ENCODE data around the gene VAC14. TPM values are rescaled to one million over a fixed set of nuclear protein-coding genes. Genes with fewer than 3 reads are reported as not detected.

VAC14 gene
- total and polyA plus RNA-seq, 9 donors: 19.5 to 28.9 (median 25.2) TPM

GRCh38 chr16:70709942-70710341 lies 91.0 kb downstream of the VAC14 start:
- Histone ChIP-seq H3K4me3 (ENCODE audit: low read length) (no peak overlapping the region), H3K4me1 (ENCODE audit: control insufficient read depth, insufficient read depth, low read length) (peaks cover 100% of the 10 kb centered on the region), H3K27ac (ENCODE audit: low read length) (no peak overlapping the region), H3K9me3 (replicated peaks; ENCODE audit: control insufficient read depth, low read depth, low read length) (no peaks in the 10 kb centered on the region), H3K27me3 (ENCODE audit: control insufficient read depth, insufficient read depth, low read length) (no peaks in the 10 kb centered on the region), H3K36me3 (ENCODE audit: control insufficient read depth, insufficient read depth, low read length) (peaks cover 3% of the 10 kb centered on the region)
- WGBS (ENCODE audit: insufficient coverage): 74% methylated on average over 7 of the region's 7 CpGs
- DNase-seq: no peak

- peaks cover 3% of the 10 kb centered on the region for H3K36me3 ChIP-seq (ENCODE audit: control insufficient read depth, insufficient read depth, low read length)
- no peaks in the 10 kb centered on the region for H3K9me3 ChIP-seq (replicated peaks; ENCODE audit: control insufficient read depth, low read depth, low read length)
- no peak overlapping the region for H3K4me3 ChIP-seq (ENCODE audit: low read length)
- H3K27me3 ChIP-seq (ENCODE audit: control insufficient read depth, insufficient read depth, low read length): no peaks in the 10 kb centered on the region
- 47% methylated on average over 4 of the region's 5 CpGs for WGBS (ENCODE audit: insufficient coverage)
- DNase-seq: no peak
- H3K27ac ChIP-seq (ENCODE audit: low read length): no peak overlapping the region
- peaks cover 100% of the 10 kb centered on the region for H3K4me1 ChIP-seq (ENCODE audit: control insufficient read depth, insufficient read depth, low read length)
Observed at GRCh38 chr16:70709457-70709856, 91.5 kb downstream of the VAC14 start.

GRCh38 chr16:70708366-70709246 lies 92.4 kb downstream of the VAC14 start:
- H3K36me3 ChIP-seq (ENCODE audit: control insufficient read depth, insufficient read depth, low read length): peaks cover 3% of the 10 kb centered on the region
- WGBS (ENCODE audit: insufficient coverage): 82% methylated on average over 13 of the region's 20 CpGs
- peaks cover 100% of the 10 kb centered on the region for H3K4me1 ChIP-seq (ENCODE audit: control insufficient read depth, insufficient read depth, low read length)
- H3K27me3 ChIP-seq (ENCODE audit: control insufficient read depth, insufficient read depth, low read length): no peaks in the 10 kb centered on the region
- peak overlapping the region; percentile 65 for H3K27ac ChIP-seq (ENCODE audit: low read length)
- H3K4me3 ChIP-seq (ENCODE audit: low read length): no peak overlapping the region
- H3K9me3 ChIP-seq (replicated peaks; ENCODE audit: control insufficient read depth, low read depth, low read length): no peaks in the 10 kb centered on the region
- DNase-seq: no peak

GRCh38 chr16:70706948-70707465 lies 94.0 kb downstream of the VAC14 start:
- Histone ChIP-seq H3K4me1 (ENCODE audit: control insufficient read depth, insufficient read depth, low read length) (peaks cover 100% of the 10 kb centered on the region), H3K9me3 (replicated peaks; ENCODE audit: control insufficient read depth, low read depth, low read length) (no peaks in the 10 kb centered on the region), H3K4me3 (ENCODE audit: low read length) (no peak overlapping the region), H3K27ac (ENCODE audit: low read length) (peak overlapping the region; percentile 57), H3K27me3 (ENCODE audit: control insufficient read depth, insufficient read depth, low read length) (no peaks in the 10 kb centered on the region), H3K36me3 (ENCODE audit: control insufficient read depth, insufficient read depth, low read length) (peaks cover 3% of the 10 kb centered on the region)
- WGBS (ENCODE audit: insufficient coverage): 35% methylated on average over 2 of the region's 7 CpGs
- peak; percentile 68 for DNase-seq

GRCh38 chr16:70705056-70705455 lies 95.9 kb downstream of the VAC14 start:
- Histone ChIP-seq H3K4me3 (ENCODE audit: low read length) (no peak overlapping the region), H3K36me3 (ENCODE audit: control insufficient read depth, insufficient read depth, low read length) (peaks cover 3% of the 10 kb centered on the region), H3K27ac (ENCODE audit: low read length) (peak overlapping the region; percentile 93), H3K9me3 (replicated peaks; ENCODE audit: control insufficient read depth, low read depth, low read length) (no peaks in the 10 kb centered on the region), H3K27me3 (ENCODE audit: control insufficient read depth, insufficient read depth, low read length) (no peaks in the 10 kb centered on the region), H3K4me1 (ENCODE audit: control insufficient read depth, insufficient read depth, low read length) (peaks cover 99% of the 10 kb centered on the region)
- WGBS (ENCODE audit: insufficient coverage): 96% methylated on average over 5 of the region's 8 CpGs
- DNase-seq: no peak

GRCh38 chr16:70704586-70704985 lies 96.4 kb downstream of the VAC14 start:
- no peak overlapping the region for H3K4me3 ChIP-seq (ENCODE audit: low read length)
- no peaks in the 10 kb centered on the region for H3K27me3 ChIP-seq (ENCODE audit: control insufficient read depth, insufficient read depth, low read length)
- 79% methylated on average over 11 of the region's 11 CpGs for WGBS (ENCODE audit: insufficient coverage)
- peaks cover 3% of the 10 kb centered on the region for H3K36me3 ChIP-seq (ENCODE audit: control insufficient read depth, insufficient read depth, low read length)
- no peaks in the 10 kb centered on the region for H3K9me3 ChIP-seq (replicated peaks; ENCODE audit: control insufficient read depth, low read depth, low read length)
- no peak for DNase-seq
- peaks cover 99% of the 10 kb centered on the region for H3K4me1 ChIP-seq (ENCODE audit: control insufficient read depth, insufficient read depth, low read length)
- peak overlapping the region; percentile 93 for H3K27ac ChIP-seq (ENCODE audit: low read length)

GRCh38 chr16:70703835-70704381 lies 97.0 kb downstream of the VAC14 start:
- Histone ChIP-seq H3K27me3 (ENCODE audit: control insufficient read depth, insufficient read depth, low read length) (no peaks in the 10 kb centered on the region), H3K27ac (ENCODE audit: low read length) (peak overlapping the region; percentile 93), H3K9me3 (replicated peaks; ENCODE audit: control insufficient read depth, low read depth, low read length) (no peaks in the 10 kb centered on the region), H3K36me3 (ENCODE audit: control insufficient read depth, insufficient read depth, low read length) (peaks cover 3% of the 10 kb centered on the region), H3K4me1 (ENCODE audit: control insufficient read depth, insufficient read depth, low read length) (peaks cover 99% of the 10 kb centered on the region), H3K4me3 (ENCODE audit: low read length) (no peak overlapping the region)
- DNase-seq: no peak
- 83% methylated on average over 5 of the region's 6 CpGs for WGBS (ENCODE audit: insufficient coverage)

GRCh38 chr16:70703041-70703834 lies 97.7 kb downstream of the VAC14 start:
- Histone ChIP-seq H3K4me3 (ENCODE audit: low read length) (no peak overlapping the region), H3K27me3 (ENCODE audit: control insufficient read depth, insufficient read depth, low read length) (no peaks in the 10 kb centered on the region), H3K9me3 (replicated peaks; ENCODE audit: control insufficient read depth, low read depth, low read length) (no peaks in the 10 kb centered on the region), H3K4me1 (ENCODE audit: control insufficient read depth, insufficient read depth, low read length) (peaks cover 99% of the 10 kb centered on the region), H3K36me3 (ENCODE audit: control insufficient read depth, insufficient read depth, low read length) (peaks cover 6% of the 10 kb centered on the region), H3K27ac (ENCODE audit: low read length) (peak overlapping the region; percentile 93)
- 35% methylated on average over 15 of the region's 16 CpGs for WGBS (ENCODE audit: insufficient coverage)
- peak; percentile 86 for DNase-seq

GRCh38 chr16:70702624-70703023 lies 98.3 kb downstream of the VAC14 start:
- no peak for DNase-seq
- Histone ChIP-seq H3K9me3 (replicated peaks; ENCODE audit: control insufficient read depth, low read depth, low read length) (no peaks in the 10 kb centered on the region), H3K27me3 (ENCODE audit: control insufficient read depth, insufficient read depth, low read length) (no peaks in the 10 kb centered on the region), H3K4me1 (ENCODE audit: control insufficient read depth, insufficient read depth, low read length) (peaks cover 99% of the 10 kb centered on the region), H3K27ac (ENCODE audit: low read length) (peak overlapping the region; percentile 93), H3K36me3 (ENCODE audit: control insufficient read depth, insufficient read depth, low read length) (peaks cover 10% of the 10 kb centered on the region), H3K4me3 (ENCODE audit: low read length) (no peak overlapping the region)
- 58% methylated on average over 5 of the region's 8 CpGs for WGBS (ENCODE audit: insufficient coverage)

- Histone ChIP-seq H3K27me3 (ENCODE audit: control insufficient read depth, insufficient read depth, low read length) (no peaks in the 10 kb centered on the region), H3K36me3 (ENCODE audit: control insufficient read depth, insufficient read depth, low read length) (peaks cover 13% of the 10 kb centered on the region), H3K4me3 (ENCODE audit: low read length) (no peak overlapping the region), H3K9me3 (replicated peaks; ENCODE audit: control insufficient read depth, low read depth, low read length) (no peaks in the 10 kb centered on the region), H3K4me1 (ENCODE audit: control insufficient read depth, insufficient read depth, low read length) (peaks cover 99% of the 10 kb centered on the region), H3K27ac (ENCODE audit: low read length) (peak overlapping the region; percentile 93)
- 76% methylated on average over 4 of the region's 8 CpGs for WGBS (ENCODE audit: insufficient coverage)
- no peak for DNase-seq
Observed at GRCh38 chr16:70701998-70702397, 99.0 kb downstream of the VAC14 start.

Data from muscle of leg (tissue), 11 donors.